GM23338 (cell line): ENCODE data around the gene PIBF1. TPM values are rescaled to one million over a fixed set of nuclear protein-coding genes. Genes with fewer than 3 reads are reported as not detected.

Source experiments
- EZH2phosphoT487 ChIP-seq: fragments of 200-600 bp; sonication (generic); IDR thresholded peaks from one replicate; pipeline ENCODE4 v1.8.1; 2018; ENCODE audit warnings: antibody characterized with exemption; ENCODE audit not compliant: unreplicated experiment
- STAT1 ChIP-seq: IDR thresholded peaks from one replicate; pipeline ENCODE4 v1.6.1; 2016; ENCODE audit warnings: antibody characterized with exemption; ENCODE audit not compliant: unreplicated experiment
- ZNF114 ChIP-seq: fragments of 250-450 bp; sonication (Bioruptor Pico); IDR thresholded peaks from 2 replicates; pipeline ENCODE4 v1.5.0; 2020; ENCODE audit warnings: mild to moderate bottlenecking, moderate library complexity
- ZNF331 ChIP-seq: fragments of 250-450 bp; sonication (Bioruptor Pico); IDR thresholded peaks from 2 replicates; pipeline ENCODE4 v1.5.0; 2020; ENCODE audit warnings: low read depth, mild to moderate bottlenecking, moderate library complexity
- polyA plus RNA-seq: library from polyadenylated mRNA; unstranded; fragments of >200 nt; fragmentation: Nextera tagmentation; extraction: Ambion mirVana; gene quantifications from 2 replicates; pipeline ENCODE4 v1.2.1, GENCODE V29; 2016
- total RNA-seq: library from RNA; depleted of rRNA; stranded (reverse); fragments of >200 nt; shearing (Covaris generic); gene quantifications from 2 replicates; pipeline ENCODE4 v1.2.3, GENCODE V29; 2014
- TF ChIP-seq, protein P1 (sequence below): IDR thresholded peaks from one replicate; pipeline ENCODE4 v1.6.1; 2018; ENCODE audit warnings: antibody characterized with exemption; ENCODE audit not compliant: unreplicated experiment
- TF ChIP-seq, protein P2 (sequence below): fragments of 250-450 bp; sonication (Bioruptor Pico); IDR thresholded peaks from 2 replicates; pipeline ENCODE4 v1.5.0; 2020; ENCODE audit warnings: mild to moderate bottlenecking, moderate library complexity

PIBF1 gene
- total and polyA plus RNA-seq, 2 experiments from 2014 or later: 14.9 to 22.6 TPM

DNA sequence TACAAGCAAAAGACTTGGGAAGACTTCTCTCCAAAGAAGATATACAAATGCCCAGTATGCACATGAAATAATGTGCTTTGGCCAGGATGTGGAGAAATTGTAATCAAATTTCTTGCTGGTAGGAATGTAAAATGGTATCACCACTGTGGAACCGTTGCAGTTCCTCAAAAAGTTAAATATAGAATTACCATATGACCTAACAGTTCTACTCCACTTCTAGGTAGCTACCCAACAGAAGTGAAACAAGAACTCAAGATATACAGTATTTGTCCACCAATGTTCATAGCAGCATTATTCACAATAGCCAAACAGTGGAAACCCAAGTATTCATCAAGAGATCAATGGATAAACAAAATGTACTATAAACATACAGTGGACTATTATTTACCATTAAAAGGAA is 181.8 kb downstream of the PIBF1 start (continued):
- TF ChIP-seq, protein P1, sequence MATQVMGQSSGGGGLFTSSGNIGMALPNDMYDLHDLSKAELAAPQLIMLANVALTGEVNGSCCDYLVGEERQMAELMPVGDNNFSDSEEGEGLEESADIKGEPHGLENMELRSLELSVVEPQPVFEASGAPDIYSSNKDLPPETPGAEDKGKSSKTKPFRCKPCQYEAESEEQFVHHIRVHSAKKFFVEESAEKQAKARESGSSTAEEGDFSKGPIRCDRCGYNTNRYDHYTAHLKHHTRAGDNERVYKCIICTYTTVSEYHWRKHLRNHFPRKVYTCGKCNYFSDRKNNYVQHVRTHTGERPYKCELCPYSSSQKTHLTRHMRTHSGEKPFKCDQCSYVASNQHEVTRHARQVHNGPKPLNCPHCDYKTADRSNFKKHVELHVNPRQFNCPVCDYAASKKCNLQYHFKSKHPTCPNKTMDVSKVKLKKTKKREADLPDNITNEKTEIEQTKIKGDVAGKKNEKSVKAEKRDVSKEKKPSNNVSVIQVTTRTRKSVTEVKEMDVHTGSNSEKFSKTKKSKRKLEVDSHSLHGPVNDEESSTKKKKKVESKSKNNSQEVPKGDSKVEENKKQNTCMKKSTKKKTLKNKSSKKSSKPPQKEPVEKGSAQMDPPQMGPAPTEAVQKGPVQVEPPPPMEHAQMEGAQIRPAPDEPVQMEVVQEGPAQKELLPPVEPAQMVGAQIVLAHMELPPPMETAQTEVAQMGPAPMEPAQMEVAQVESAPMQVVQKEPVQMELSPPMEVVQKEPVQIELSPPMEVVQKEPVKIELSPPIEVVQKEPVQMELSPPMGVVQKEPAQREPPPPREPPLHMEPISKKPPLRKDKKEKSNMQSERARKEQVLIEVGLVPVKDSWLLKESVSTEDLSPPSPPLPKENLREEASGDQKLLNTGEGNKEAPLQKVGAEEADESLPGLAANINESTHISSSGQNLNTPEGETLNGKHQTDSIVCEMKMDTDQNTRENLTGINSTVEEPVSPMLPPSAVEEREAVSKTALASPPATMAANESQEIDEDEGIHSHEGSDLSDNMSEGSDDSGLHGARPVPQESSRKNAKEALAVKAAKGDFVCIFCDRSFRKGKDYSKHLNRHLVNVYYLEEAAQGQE: no peak
- TF ChIP-seq, protein P2, sequence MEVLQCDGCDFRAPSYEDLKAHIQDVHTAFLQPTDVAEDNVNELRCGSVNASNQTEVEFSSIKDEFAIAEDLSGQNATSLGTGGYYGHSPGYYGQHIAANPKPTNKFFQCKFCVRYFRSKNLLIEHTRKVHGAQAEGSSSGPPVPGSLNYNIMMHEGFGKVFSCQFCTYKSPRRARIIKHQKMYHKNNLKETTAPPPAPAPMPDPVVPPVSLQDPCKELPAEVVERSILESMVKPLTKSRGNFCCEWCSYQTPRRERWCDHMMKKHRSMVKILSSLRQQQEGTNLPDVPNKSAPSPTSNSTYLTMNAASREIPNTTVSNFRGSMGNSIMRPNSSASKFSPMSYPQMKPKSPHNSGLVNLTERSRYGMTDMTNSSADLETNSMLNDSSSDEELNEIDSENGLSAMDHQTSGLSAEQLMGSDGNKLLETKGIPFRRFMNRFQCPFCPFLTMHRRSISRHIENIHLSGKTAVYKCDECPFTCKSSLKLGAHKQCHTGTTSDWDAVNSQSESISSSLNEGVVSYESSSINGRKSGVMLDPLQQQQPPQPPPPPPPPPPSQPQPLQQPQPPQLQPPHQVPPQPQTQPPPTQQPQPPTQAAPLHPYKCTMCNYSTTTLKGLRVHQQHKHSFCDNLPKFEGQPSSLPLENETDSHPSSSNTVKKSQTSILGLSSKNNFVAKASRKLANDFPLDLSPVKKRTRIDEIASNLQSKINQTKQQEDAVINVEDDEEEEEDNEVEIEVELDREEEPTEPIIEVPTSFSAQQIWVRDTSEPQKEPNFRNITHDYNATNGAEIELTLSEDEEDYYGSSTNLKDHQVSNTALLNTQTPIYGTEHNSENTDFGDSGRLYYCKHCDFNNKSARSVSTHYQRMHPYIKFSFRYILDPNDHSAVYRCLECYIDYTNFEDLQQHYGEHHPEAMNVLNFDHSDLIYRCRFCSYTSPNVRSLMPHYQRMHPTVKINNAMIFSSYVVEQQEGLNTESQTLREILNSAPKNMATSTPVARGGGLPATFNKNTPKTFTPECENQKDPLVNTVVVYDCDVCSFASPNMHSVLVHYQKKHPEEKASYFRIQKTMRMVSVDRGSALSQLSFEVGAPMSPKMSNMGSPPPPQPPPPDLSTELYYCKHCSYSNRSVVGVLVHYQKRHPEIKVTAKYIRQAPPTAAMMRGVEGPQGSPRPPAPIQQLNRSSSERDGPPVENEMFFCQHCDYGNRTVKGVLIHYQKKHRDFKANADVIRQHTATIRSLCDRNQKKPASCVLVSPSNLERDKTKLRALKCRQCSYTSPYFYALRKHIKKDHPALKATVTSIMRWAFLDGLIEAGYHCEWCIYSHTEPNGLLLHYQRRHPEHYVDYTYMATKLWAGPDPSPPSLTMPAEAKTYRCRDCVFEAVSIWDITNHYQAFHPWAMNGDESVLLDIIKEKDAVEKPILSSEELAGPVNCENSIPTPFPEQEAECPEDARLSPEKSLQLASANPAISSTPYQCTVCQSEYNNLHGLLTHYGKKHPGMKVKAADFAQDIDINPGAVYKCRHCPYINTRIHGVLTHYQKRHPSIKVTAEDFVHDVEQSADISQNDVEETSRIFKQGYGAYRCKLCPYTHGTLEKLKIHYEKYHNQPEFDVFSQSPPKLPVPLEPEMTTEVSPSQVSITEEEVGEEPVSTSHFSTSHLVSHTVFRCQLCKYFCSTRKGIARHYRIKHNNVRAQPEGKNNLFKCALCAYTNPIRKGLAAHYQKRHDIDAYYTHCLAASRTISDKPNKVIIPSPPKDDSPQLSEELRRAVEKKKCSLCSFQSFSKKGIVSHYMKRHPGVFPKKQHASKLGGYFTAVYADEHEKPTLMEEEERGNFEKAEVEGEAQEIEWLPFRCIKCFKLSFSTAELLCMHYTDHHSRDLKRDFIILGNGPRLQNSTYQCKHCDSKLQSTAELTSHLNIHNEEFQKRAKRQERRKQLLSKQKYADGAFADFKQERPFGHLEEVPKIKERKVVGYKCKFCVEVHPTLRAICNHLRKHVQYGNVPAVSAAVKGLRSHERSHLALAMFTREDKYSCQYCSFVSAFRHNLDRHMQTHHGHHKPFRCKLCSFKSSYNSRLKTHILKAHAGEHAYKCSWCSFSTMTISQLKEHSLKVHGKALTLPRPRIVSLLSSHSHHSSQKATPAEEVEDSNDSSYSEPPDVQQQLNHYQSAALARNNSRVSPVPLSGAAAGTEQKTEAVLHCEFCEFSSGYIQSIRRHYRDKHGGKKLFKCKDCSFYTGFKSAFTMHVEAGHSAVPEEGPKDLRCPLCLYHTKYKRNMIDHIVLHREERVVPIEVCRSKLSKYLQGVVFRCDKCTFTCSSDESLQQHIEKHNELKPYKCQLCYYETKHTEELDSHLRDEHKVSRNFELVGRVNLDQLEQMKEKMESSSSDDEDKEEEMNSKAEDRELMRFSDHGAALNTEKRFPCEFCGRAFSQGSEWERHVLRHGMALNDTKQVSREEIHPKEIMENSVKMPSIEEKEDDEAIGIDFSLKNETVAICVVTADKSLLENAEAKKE: no peak
- TF ChIP-seq ZNF331 (no peak), ZNF114 (CRISPR knock-in tag) (no peak), STAT1 (no peak), EZH2phosphoT487 (no peak)
